Keratinocyte (primary cell): ENCODE results near the gene VASN. TPM values are rescaled to one million over a fixed set of nuclear protein-coding genes. Genes with fewer than 3 reads are reported as not detected.

ENCODE experiments used
- DNase-seq: peaks from one replicate; pipeline ENCODE4 v3.0.0-alpha.2; 2011; ENCODE audit warnings: low read depth, missing footprints, low spot score
- FAIRE-seq: peaks from 2 replicates; lab custom pipeline; 2011; peaks lifted over from hg19 to GRCh38; lab: Jason Lieb, UNC
- H2AFZ ChIP-seq: 2 replicates; pipeline ENCODE4 v1.6.0; 2012; ENCODE audit warnings: low read length, control low read depth, inconsistent platforms; ENCODE audit not compliant: control insufficient read depth
- H3K27ac ChIP-seq: 2 replicates; pipeline ENCODE4 v1.5.1; 2011; ENCODE audit warnings: low read length; ENCODE audit not compliant: control insufficient read depth, insufficient read depth
- H3K27me3 ChIP-seq: 3 replicates; pipeline ENCODE4 v1.6.0; 2011; ENCODE audit warnings: low read length; ENCODE audit not compliant: control insufficient read depth, insufficient read depth; ENCODE audit errors: extremely low read depth
- H3K36me3 ChIP-seq, 2 experiments: 2 replicates in 1 of 2; 3 replicates in 1 of 2; pipeline ENCODE4 v1.5.1; 2011; ENCODE audit warnings: low read length in 2 of 2, mild to moderate bottlenecking in 1 of 2; ENCODE audit not compliant: control insufficient read depth in 2 of 2, insufficient read depth in 2 of 2; ENCODE audit errors: extremely low read depth in 1 of 2
- H3K4me1 ChIP-seq: 3 replicates; pipeline ENCODE4 v1.5.1; 2011; ENCODE audit warnings: low read length; ENCODE audit not compliant: control insufficient read depth, insufficient read depth; ENCODE audit errors: extremely low read depth
- H3K4me2 ChIP-seq: 3 replicates; pipeline ENCODE4 v1.6.0; 2011; ENCODE audit warnings: low read depth, low read length; ENCODE audit not compliant: control insufficient read depth, insufficient read depth; ENCODE audit errors: extremely low read depth
- H3K4me3 ChIP-seq, 3 experiments: fragments of 200-600 bp in 1 of 3; sonication (generic) in 1 of 3; 2 replicates in 2 of 3; 3 replicates in 1 of 3; pipeline ENCODE4 v1.5.1; 2011 to 2016; ENCODE audit warnings: low read length in 3 of 3, mild to moderate bottlenecking in 3 of 3, control low read depth in 2 of 3, inconsistent platforms in 1 of 3, low read depth in 1 of 3, mixed read lengths in 1 of 3, mixed run types in 1 of 3, moderate library complexity in 1 of 3; ENCODE audit not compliant: control insufficient read depth in 2 of 3, insufficient read depth in 2 of 3; ENCODE audit errors: extremely low read depth in 1 of 3
- H3K79me2 ChIP-seq: 2 replicates; pipeline ENCODE4 v1.6.0; 2012; ENCODE audit warnings: low read length; ENCODE audit not compliant: control insufficient read depth, insufficient read depth
- H3K9ac ChIP-seq: 3 replicates; pipeline ENCODE4 v1.6.0; 2011; ENCODE audit warnings: low read length; ENCODE audit not compliant: control insufficient read depth, insufficient read depth; ENCODE audit errors: extremely low read depth
- H3K9me1 ChIP-seq: 3 replicates; pipeline ENCODE4 v1.6.0; 2011; ENCODE audit warnings: low read length; ENCODE audit not compliant: control insufficient read depth, insufficient read depth; ENCODE audit errors: extremely low read depth
- H3K9me3 ChIP-seq: 2 replicates; pipeline ENCODE4 v1.5.1; 2012; ENCODE audit warnings: low read depth, low read length; ENCODE audit not compliant: control insufficient read depth
- H4K20me1 ChIP-seq: 3 replicates; pipeline ENCODE4 v1.6.0; 2011; ENCODE audit warnings: low read length; ENCODE audit not compliant: control insufficient read depth, insufficient read depth; ENCODE audit errors: extremely low read depth
- EZH2 ChIP-seq: IDR thresholded peaks from one replicate; pipeline ENCODE4 v1.6.1; 2012; ENCODE audit warnings: inconsistent platforms, mild to moderate bottlenecking, low read length, moderate library complexity
- dilution Hi-C: fragments of 300-500 bp; cut with MboI; formaldehyde crosslinking; loops from one replicate; pipeline ENCODE4 v1.7.0; 2020; ENCODE audit warnings: low sequenced_read_pairs; ENCODE audit not compliant: extremely low pct_ligation_motif_present
- polyA plus RNA-seq, 5 experiments: library from polyadenylated mRNA; depleted of rRNA in 3 of 5; stranded (reverse) in 3 of 5; stranded (forward) in 1 of 5; unstranded in 1 of 5; fragments of >200 nt; gene quantifications; 1 replicate in 1 of 5; 2 replicates in 3 of 5; 3 replicates in 1 of 5; pipeline versions ENCODE4 v1.2.1 to v1.2.3, GENCODE V29; 2011 to 2012; ENCODE audit warnings: missing spikeins in 2 of 5, low read depth in 1 of 5, low replicate concordance in 1 of 5
- TF ChIP-seq, protein P1 (sequence below), 3 experiments: IDR thresholded peaks in 1 of 3; conservative IDR thresholded peaks in 1 of 3; optimal IDR thresholded peaks in 1 of 3; 2 replicates in 2 of 3; 3 replicates in 1 of 3; pipeline versions ENCODE3 to v1.5.1; 2011; ENCODE audit warnings: low read length in 3 of 3, mild to moderate bottlenecking in 3 of 3, moderate library complexity in 2 of 3, control low read depth in 1 of 3, inconsistent platforms in 1 of 3; ENCODE audit not compliant: insufficient read depth in 2 of 3; ENCODE audit errors: extremely low read depth in 1 of 3

Gene VASN
- polyA plus RNA-seq, 1 donor (not counting 4 experiments of a cell fraction or from before 2014, with no cell fraction given) = 0.37 TPM

DNA sequence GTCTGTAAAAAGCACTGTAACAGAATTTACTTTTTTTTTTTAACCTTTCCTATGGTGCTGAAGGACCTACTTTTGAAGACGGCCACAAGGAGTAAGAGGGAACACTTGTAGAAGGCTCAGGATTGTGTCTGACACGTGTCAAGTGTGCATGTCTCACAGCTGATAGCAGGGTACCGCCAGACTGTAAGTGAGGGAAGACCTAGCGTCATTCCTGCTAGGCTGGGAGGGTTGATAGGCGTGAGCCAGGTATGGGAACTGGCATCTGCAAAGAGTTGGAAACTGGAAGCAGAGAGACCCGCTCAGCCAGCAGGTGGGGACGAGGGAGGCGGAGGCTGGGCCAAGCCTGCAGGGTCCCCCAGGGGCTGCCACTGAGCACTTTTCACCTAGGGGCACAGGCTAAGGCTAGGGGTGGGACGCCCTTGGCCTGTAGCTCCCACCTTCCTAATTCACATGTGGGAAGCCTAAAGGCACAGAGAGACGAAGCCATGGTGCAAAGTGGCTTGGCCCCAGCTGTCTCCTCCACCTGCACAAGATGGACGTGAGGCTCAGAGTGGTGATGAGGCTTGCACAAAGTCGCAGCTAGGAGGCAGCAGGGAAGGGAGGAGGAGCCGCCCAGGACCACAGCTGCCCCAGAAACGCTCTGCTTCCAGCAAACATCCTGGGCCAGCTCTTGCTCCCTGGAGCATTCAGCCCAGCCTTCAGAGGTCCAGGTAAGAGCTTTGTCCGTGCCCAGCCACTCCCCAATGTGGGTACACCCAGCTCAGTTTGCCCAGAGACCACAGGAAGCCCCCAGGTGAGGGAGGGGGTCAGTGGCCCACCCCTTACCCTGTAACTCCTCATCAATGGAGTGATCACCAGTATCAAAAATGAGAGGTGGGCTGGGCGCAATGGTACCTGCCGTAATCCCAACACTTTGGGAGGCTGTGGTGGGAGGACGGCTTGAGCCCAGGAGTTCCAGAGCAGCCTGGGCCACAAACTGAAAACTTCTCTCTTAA lies 18.9 kb downstream of the VASN start:
- H3K36me3 ChIP-seq = peaks cover 12 to 23% of the 10 kb centered on the region in 2 experiments
- no peak overlapping the region for H2AFZ ChIP-seq
- dilution Hi-C loops = no loop called here
- no peak for DNase-seq
- no peaks in the 10 kb centered on the region for H3K9me1 ChIP-seq
- peaks cover 3% of the 10 kb centered on the region for H4K20me1 ChIP-seq
- no peak overlapping the region for H3K27ac ChIP-seq
- no peaks in the 10 kb centered on the region for H3K79me2 ChIP-seq
- FAIRE-seq = no peak
- H3K9ac ChIP-seq = no peak overlapping the region
- TF ChIP-seq, protein P1, sequence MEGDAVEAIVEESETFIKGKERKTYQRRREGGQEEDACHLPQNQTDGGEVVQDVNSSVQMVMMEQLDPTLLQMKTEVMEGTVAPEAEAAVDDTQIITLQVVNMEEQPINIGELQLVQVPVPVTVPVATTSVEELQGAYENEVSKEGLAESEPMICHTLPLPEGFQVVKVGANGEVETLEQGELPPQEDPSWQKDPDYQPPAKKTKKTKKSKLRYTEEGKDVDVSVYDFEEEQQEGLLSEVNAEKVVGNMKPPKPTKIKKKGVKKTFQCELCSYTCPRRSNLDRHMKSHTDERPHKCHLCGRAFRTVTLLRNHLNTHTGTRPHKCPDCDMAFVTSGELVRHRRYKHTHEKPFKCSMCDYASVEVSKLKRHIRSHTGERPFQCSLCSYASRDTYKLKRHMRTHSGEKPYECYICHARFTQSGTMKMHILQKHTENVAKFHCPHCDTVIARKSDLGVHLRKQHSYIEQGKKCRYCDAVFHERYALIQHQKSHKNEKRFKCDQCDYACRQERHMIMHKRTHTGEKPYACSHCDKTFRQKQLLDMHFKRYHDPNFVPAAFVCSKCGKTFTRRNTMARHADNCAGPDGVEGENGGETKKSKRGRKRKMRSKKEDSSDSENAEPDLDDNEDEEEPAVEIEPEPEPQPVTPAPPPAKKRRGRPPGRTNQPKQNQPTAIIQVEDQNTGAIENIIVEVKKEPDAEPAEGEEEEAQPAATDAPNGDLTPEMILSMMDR (optimal IDR thresholded peaks at IDR 0.05 in 1 of 3, IDR thresholded peaks at IDR 0.05 in 1 of 3, conservative IDR thresholded peaks at IDR 0.05 in 1 of 3; ENCODE audit: extremely low read depth in 1 of 3, insufficient read depth in 2 of 3, low read length in 3 of 3) = no peak
- no peak for TF ChIP-seq EZH2
- H3K27me3 ChIP-seq = no peaks in the 10 kb centered on the region
- no peak overlapping the region for H3K4me3 ChIP-seq
- no peak overlapping the region for H3K4me2 ChIP-seq
- H3K9me3 ChIP-seq = no peaks in the 10 kb centered on the region
- peaks cover 11% of the 10 kb centered on the region for H3K4me1 ChIP-seq

GRCh38 chr16:4391631-4392381 lies 20.2 kb downstream of the VASN start:
- Histone ChIP-seq H3K27me3 (no peaks in the 10 kb centered on the region), H2AFZ (no peak overlapping the region), H3K4me2 (no peak overlapping the region), H3K36me3 (peaks cover 12 to 27% of the 10 kb centered on the region in 2 experiments), H3K79me2 (no peaks in the 10 kb centered on the region), H3K9me1 (no peaks in the 10 kb centered on the region), H3K27ac (no peak overlapping the region), H3K9me3 (no peaks in the 10 kb centered on the region), H4K20me1 (peaks cover 3% of the 10 kb centered on the region), H3K9ac (no peak overlapping the region), H3K4me3 (no peak overlapping the region), H3K4me1 (peaks cover 11% of the 10 kb centered on the region)
- dilution Hi-C loops = no loop called here
- FAIRE-seq = no peak
- TF ChIP-seq EZH2 = no peak
- TF ChIP-seq, protein P1 (optimal IDR thresholded peaks at IDR 0.05 in 1 of 3, IDR thresholded peaks at IDR 0.05 in 1 of 3, conservative IDR thresholded peaks at IDR 0.05 in 1 of 3; ENCODE audit: extremely low read depth in 1 of 3, insufficient read depth in 2 of 3, low read length in 3 of 3) = no peak
- no peak for DNase-seq
